Measurements from ENCODE around the gene ERBB2. TPM values are rescaled to one million over a fixed set of nuclear protein-coding genes. Genes with fewer than 3 reads are reported as not detected.
A peak's percentile ranks its signal among the peaks of the same experiment; 100 is the strongest.
"Not testable (repeated sequence)": the region's sequence is repeated elsewhere in the genome, so short reads cannot be mapped to it uniquely, and the experiment has no call there.

Gene ERBB2
- total RNA-seq, 1 donor from 2014 or later = 1.5 TPM

DNA sequence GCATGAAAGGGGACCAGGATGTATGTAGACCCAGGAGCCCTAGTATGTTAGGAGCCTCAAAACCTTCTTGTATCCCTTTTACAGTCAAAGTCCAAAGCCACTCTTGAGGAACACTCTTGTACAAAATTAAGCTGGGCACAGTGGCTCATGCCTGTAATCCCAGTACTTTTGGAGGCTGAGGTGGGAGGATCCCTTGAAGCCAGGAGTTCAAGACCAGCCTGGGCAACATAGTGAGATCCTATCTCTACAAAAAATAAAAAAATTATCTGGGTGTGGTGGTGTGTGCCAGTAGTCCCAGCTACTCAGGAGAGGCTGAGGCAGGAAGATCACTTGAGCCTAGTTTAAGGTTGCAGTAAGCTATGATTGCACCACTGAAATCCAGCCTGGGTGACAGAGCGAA lies 26.1 kb downstream of the ERBB2 start:
- DNase-seq (ENCODE audit: low read depth in 2 of 2) = not testable (repeated sequence)

DNA sequence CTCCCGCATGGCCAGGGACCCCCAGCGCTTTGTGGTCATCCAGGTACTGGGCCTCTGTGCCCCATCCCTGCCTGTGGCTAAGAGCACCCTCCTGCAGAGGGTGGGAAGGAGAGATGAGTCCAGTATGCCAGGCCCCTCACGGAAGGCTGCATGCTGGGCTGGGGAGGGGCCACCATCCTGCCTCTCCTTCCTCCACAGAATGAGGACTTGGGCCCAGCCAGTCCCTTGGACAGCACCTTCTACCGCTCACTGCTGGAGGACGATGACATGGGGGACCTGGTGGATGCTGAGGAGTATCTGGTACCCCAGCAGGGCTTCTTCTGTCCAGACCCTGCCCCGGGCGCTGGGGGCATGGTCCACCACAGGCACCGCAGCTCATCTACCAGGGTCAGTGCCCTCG lies 26.8 kb downstream of the ERBB2 start:
- no peak for DNase-seq (ENCODE audit: low read depth in 2 of 2)

DNA sequence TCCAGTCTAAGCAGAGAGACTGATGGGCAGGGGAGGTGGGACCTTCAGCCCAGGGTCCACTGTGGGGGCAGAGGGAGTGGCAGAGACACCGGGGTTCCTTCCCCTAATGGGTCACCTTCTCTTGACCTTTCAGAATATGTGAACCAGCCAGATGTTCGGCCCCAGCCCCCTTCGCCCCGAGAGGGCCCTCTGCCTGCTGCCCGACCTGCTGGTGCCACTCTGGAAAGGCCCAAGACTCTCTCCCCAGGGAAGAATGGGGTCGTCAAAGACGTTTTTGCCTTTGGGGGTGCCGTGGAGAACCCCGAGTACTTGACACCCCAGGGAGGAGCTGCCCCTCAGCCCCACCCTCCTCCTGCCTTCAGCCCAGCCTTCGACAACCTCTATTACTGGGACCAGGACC lies 27.7 kb downstream of the ERBB2 start:
- DNase-seq (ENCODE audit: low read depth in 2 of 2) = no peak

DNA sequence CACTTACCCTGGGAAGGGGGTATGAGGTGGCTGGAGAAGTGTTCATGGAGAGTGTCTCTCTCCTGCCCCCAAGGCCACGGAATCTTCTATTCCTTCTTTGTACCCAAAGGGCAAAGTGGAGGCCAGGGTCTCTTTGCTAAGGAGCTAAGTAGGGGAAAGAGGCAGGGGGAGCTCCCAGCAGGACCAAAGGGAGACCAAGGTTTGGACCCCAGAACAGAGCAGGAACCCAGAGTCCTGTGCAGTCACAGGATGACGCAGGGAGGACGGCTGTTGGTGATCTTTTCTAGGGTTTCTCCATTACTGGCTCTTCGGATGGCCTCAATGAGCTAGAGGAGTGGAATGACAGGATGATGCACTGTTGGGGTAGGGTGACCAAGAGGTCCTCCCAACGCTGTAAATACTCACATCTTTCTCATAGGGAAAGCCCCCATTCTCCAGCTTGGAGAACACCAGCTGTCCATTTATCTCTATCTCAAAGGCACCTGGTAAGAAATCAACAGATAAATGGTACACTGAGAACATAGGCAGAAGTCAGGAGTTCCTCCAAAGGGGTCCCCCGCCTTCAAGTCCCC lies 29.5 kb downstream of the ERBB2 start:
- no peak for DNase-seq (ENCODE audit: low read depth in 2 of 2)

DNA sequence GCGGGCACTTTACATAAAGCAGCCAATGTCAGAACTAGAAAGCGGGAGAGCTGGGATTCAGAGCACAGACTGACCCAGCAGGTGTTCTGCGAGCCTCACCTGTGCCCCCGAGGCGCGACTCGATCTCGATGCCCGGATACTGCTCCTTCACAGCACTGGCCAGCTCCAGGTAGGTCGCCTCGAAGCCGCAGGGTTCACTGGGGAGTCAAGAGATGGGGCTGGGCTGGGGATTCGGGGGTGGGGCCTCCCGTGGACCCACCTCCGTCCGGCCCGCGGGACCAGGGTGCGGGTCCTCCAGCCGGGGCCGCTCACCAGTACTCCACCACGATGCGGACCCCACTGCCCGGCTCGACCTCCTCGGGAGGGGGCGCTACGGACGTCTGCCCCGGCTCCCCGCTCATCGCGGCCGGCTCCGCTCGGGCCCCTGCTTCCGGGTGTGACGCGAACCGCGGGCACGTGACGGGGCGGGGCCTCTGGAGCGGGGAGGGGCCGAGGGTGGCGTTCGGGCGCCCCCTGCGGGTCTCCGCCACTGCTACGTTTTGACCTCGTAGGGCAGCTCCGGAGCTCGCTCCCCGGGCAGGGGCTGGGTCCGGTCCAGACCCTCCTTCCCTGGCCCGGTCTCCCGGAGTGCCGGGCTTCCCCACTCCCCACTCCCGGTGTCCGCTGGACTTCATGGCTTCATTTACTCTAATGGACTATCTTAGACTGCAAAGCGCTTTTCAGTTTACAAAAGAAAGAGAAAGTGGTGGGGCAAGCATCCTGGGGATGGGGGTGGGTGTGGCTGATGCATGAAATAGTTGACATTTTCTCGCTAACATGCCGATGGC lies 30.4 kb downstream of the ERBB2 start, which contains the start of gene MIEN1:
MIEN1 (minus strand) TSS at position 438 of the 827 bp plus-strand sequence; CDS start at position 401, 37 bp downstream.
- DNase-seq (ENCODE audit: low read depth in 2 of 2) = peak; percentile 55 to 78

DNA sequence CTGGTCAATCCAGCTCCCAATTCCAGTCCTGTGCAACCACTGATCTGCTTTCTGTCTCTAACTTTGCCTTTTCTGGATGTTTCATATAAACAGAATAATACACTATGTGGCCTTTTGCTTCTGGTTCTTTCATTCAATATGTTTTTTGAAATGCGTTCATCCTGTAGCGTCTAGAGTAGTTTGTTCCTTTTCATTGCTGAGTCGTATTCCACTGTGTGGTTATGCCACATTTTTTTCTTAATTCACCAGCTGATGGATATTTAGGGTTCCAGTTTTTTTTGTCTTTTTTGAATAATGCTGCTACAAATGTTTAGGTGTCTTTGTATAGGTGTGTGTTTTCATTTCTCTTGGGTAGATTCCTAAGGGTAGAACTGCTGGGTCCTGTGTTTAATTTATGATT lies 32.7 kb downstream of the ERBB2 start:
- DNase-seq (ENCODE audit: low read depth in 2 of 2) = no peak

DNA sequence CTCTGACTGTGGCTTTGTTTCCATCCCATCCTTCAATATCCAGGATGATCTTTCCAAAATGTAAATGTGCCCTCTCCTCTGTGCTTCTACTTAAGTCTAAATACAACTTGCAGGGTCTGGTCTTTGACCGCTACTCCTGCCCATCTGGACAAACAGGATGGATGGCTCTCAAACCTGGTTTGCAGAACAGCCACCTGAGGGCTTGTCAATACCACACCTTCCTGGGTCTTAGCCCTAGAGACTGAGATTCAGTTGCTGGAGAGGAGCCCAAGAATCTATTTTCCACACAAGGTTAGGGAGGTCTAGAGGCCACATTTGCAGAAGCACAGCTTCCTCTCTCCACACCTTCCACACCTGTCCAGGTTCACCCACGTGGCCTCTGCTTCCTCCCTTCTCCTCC lies 36.0 kb downstream of the ERBB2 start:
- no peak for DNase-seq (ENCODE audit: low read depth in 2 of 2)

DNA sequence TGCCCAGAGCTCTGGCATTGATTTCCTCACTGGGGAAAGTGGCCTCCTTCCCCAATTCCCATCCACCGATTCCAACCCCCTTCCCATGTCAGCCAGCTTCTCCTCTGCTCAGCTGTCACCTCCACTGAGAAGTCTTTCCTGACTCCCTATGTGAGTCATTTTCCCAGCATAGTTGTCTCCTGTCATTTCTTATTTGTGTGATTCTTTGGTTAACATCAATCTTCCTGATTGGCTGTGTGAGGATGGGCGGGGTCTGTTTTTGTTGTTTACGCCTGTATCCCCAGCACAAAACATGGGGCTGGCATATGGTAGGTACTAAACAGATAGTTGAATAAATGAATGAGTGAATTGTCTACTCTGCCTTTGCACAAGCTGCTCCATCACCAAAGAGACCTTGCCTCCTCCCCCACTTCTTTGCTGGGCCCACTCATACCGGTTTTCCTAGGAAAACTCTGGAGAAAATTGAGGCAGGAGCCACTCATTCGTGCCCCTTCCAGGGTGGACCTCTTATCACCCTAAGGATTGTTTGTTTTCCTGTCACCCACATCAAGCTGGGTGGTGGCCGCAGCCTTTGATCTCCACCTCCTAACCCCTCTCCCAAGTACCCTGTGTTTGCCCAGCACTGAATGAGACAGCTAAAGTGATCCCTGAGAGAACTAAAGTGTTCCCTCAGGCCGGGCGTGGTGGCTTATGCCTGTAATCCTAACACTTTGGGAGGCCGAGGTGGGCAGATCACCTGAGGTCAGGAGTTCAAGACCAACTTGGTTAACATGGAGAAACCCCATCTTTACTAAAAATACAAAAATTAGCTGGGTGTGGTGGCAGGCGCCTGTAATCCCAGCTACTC lies 36.7 kb downstream of the ERBB2 start:
- DNase-seq (ENCODE audit: low read depth in 2 of 2) = no peak

DNA sequence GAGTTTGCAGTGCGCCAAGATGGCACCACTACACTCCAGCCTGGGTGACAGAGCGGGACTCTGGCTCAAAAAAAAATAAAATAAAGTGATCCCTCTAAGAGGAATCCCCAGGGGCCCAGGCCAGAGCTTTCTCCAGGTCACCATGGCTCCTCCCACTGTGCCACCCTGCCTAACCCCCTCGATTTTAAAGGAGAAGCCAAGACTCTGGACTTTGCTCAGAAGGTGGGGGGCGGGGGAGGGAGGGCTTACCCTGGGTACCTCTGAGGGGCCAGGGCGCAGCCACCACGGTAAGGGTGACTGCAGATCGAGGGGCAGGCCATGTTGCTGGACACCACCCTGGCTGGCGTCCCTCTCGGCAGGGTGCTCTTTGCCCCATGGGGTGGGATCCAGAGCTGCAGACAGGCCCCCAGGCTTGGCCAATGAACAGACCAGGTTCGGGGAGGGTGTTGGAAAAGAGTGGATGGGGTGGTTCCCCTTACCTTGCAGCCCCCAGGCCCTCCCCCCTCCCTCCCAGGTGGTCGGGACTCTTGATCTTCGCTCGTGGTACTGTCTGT lies 37.4 kb downstream of the ERBB2 start:
- no peak for DNase-seq (ENCODE audit: low read depth in 2 of 2)

DNA sequence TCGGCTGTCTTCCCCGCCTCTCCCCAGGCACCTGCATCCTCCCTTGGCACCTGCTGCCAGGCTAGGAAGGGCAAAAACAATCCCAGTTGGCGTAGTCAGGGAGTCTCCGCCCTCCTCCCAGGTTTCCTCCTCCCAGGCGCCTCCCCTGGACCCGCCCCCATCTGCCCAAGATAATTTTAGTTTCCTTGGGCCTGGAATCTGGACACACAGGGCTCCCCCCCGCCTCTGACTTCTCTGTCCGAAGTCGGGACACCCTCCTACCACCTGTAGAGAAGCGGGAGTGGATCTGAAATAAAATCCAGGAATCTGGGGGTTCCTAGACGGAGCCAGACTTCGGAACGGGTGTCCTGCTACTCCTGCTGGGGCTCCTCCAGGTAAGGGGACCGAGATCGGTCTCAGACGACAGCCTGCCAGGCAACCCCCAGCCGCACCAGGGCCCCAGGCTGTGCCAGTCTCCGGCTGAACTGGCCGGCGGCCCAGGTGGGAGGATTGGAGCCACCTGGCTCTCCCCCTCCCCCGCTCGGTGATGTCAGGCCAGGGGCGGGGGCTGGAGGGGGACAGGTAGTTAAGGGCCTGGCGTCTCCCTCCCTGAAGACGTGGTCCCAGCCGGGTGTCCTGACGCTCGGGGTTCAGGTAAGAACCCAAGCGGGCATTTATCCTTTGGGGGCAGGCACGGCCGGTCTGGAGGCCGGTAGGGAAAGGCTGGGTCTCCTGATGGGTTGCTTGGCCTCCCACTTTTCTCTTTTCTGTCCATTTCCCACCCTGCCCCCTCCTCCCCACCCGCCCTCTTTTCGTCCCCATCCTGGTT lies 38.1 kb downstream of the ERBB2 start, which contains the start of gene GRB7:
GRB7 (plus strand) TSS at position 179 of the 808 bp plus-strand sequence. CDS start 4,364 bp downstream, outside the sequence.
- no peak for DNase-seq (ENCODE audit: low read depth in 2 of 2)

DNA sequence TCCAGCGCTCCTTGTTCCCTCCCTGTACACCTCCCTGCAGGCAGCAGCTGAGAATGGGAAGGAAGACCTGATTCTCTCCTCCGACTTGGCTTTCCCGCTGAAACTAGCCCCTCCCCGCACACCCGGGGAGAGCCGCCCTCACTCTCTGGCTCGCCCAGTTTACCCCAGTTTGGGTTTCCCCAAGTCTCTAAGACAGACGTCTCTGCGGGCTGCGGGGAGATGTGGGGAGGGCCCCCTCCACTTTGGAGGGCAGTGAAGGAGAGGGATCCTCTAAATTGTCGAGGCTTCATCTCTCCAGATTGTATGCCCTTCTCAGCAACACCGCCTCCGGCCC lies 38.7 kb downstream of the ERBB2 start:
- no peak for DNase-seq (ENCODE audit: low read depth in 2 of 2)

DNA sequence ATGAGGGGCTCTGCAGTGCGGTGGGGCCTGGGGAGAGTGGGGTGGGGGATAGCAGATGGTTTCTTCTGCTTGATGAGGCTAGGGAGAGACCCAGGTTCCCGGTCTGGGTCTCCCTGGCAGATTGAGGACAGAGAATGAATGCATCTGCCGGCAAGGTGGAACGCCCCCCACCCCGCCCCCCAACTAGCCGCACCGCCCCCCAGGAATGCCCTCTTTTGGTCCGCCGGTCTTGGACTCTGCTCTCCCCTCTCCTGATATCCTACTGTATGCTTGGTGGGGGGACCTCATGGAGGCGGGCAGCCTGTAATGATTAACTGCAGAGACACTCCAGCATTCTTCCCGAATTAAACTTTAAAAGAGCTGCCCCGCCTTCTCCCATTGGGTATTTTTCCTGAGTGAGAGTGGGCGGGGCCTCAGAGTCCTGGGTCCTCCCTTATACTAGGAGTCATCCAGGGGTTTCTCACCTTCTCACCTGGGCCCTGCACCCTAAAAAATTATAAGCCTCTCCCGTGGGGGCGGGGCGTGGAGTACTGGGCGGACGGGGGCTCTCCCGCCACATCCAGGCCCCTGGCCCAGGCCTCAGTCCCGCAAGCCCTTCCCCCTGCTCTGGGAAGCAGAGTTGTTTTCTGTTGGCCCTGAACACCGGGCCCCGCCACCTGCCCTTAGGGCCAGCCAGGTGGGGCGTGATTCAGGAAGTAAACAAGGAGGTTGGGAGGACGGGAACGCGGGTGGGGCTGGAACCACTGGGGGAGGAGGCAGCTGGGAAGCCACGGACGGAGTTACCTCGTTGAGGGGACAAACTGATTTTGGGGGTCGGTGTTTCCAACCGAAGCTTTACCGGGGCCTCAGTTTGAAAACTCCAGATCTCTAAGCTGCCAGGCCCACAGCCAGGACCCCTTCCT lies 39.4 kb downstream of the ERBB2 start:
- no peak for DNase-seq (ENCODE audit: low read depth in 2 of 2)

DNA sequence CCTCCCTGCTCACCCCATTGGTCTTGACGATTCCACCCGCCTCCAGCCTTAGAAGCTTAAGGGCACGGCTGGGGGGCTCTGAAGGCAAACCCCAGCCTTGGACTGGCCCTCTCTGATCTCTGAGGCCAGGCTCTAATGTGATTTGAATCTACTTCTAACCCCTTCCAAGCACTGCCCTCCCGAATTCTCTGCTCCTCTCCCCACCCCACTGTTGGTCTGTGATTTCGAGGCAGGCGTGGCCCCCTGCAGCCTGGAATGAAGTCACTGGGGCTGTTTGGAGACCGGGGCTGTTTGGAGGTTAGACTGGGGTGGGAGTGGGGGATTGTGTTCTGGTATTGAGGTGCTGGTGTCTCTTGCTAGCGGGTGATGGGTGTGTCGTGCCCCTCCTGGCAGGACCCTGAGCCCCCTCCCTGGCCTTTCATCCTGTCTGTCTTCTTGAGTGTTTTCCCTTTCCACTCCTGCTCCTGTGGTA lies 40.1 kb downstream of the ERBB2 start:
- DNase-seq (ENCODE audit: low read depth in 2 of 2) = no peak

DNA sequence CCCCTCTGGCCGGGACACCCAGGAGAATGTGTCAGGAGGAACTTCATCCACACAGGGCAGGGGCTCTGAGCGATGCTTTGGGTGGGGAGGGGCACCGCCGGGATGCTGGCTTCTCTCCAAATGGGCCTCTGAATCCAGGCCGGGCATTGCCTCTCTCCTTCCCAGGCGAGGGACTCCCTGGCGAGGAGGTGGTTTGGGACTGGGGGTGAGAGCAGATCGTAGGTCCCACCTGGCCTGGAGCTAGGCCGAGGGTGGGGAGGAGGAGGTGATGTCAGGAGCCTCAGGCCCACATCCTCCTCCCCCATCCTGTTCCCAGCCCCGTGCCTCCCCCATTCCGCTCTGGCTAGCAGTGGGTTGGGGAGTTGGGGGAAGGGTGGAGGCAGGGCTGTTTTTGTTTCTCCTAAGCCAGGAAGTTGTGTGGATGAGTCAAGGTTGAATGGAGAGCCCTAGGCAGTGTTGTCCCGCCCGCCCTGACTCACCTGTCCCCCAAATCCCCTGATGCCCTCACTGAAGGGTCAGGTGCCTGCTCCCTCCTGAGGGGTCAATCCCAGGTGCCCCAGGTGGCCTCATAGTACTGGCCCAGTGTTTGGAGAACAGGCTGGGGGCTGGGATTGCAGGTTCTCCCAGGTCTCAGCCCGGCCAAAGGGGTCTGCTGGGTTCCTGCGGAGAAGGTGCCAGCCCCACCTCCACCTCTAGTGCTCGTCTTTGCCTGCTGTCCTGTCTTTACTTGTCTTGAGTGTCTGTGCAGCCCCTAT lies 40.7 kb downstream of the ERBB2 start:
- peak in 1 of 2 donors; percentile 55 for DNase-seq (ENCODE audit: low read depth in 2 of 2)

DNA sequence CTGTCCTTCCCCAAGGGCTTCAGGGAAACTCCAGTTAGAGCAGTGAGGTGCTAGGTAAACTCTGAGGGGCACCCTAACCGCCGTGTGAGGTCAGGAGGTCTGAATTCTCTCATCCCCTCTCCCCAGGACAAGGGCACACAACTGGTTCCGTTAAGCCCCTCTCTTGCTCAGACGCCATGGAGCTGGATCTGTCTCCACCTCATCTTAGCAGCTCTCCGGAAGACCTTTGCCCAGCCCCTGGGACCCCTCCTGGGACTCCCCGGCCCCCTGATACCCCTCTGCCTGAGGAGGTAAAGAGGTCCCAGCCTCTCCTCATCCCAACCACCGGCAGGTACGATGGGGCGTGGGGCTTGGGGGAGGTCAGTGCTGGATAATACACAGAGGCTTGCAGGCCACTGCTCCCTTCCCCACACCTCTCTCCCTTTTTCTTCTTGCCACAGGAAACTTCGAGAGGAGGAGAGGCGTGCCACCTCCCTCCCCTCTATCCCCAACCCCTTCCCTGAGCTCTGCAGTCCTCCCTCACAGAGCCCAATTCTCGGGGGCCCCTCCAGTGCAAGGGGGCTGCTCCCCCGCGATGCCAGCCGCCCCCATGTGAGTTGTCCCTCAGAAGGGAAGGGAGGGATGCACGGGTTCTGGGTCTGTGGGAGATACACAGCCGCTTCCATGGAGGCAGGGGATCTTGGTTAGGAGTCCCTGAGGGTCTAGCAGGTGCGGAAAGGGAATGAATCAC lies 42.4 kb downstream of the ERBB2 start:
- DNase-seq (ENCODE audit: low read depth in 2 of 2) = no peak

DNA sequence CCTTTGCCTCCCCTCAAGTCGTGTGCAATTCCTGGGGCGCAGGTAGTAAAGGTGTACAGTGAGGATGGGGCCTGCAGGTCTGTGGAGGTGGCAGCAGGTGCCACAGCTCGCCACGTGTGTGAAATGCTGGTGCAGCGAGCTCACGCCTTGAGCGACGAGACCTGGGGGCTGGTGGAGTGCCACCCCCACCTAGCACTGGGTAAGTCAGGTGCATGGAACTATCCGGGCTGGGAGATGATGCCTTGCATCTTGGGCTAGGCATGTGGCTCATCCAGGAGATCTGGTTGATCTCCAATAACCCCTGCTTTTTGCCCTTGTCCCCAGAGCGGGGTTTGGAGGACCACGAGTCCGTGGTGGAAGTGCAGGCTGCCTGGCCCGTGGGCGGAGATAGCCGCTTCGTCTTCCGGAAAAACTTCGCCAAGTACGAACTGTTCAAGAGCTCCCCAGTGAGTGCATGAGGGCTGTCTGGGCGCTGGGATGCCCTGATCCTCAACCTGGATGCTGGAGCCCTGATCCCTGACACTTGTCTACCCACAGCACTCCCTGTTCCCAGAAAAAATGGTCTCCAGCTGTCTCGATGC lies 43.1 kb downstream of the ERBB2 start:
- DNase-seq (ENCODE audit: low read depth in 2 of 2) = no peak

DNA sequence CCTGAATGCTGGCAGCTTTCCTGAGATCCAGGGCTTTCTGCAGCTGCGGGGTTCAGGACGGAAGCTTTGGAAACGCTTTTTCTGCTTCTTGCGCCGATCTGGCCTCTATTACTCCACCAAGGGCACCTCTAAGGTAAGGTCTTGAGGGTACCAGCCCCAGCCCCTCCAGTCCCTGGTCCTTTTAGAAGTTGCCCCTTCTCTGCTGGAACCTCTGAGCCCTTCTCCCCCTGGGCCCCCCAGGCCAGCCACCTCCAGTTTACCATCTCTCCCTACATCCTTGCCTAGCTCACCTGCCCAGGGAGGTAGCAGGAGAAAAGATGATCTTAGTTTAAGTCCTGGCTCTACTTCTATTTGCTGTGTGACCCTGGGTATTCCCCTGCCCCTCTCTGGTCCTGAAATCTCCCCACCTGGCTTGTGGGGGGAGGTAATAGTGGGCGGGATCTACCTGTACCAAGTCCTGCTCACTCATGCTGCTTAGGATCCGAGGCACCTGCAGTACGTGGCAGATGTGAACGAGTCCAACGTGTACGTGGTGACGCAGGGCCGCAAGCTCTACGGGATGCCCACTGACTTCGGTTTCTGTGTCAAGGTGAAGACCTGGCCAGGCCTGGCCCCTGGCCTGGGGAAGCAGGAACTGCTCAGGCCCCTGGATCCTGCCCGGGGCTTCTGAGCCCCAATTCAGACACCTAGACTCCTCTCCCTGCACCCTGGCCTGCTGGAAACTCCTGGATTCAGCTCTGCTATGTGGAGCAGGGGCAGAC lies 44.4 kb downstream of the ERBB2 start:
- no peak for DNase-seq (ENCODE audit: low read depth in 2 of 2)
